WTC11 (cell line): ENCODE data around the gene TNS3. TPM values are rescaled to one million over a fixed set of nuclear protein-coding genes. Genes with fewer than 3 reads are reported as not detected.

Source experiments
- ATAC-seq: fragments of 200-7000 bp; cut with Tn5 transposase; 2 replicates; pipeline ENCODE4 v1.10.0; 2021; ENCODE audit warnings: mild to moderate bottlenecking, moderate library complexity
- CTCF ChIA-PET: fragments of 300-600 bp; sonication (Branson Sonifier 250); formaldehyde crosslinking; loops from one replicate; lab custom pipeline; 2021; ENCODE audit warnings: antibody characterized with exemption; lab: Charles Lee
- POLR2A ChIA-PET: fragments of 350-600 bp; sonication (Branson Sonifier 250); formaldehyde crosslinking; loops from one replicate; lab custom pipeline; 2021; ENCODE audit warnings: antibody characterized with exemption; lab: Charles Lee
- DNase-seq: peaks from one replicate; pipeline ENCODE4 v3.0.0; 2021; ENCODE audit warnings: low spot score
- H3K27ac Mint-ChIP-seq: 2 replicates; pipeline ENCODE4 v1.8.0; 2021; ENCODE audit warnings: mixed read lengths
- H3K27me3 Mint-ChIP-seq: 2 replicates; pipeline ENCODE4 v1.8.0; 2021; ENCODE audit warnings: low read depth, mild to moderate bottlenecking, moderate library complexity, mixed read lengths
- H3K36me3 Mint-ChIP-seq: 2 replicates; pipeline ENCODE4 v1.8.0; 2021; ENCODE audit warnings: mixed read lengths
- H3K4me1 Mint-ChIP-seq: 2 replicates; pipeline ENCODE4 v1.8.0; 2022; ENCODE audit warnings: mixed read lengths
- H3K4me3 Mint-ChIP-seq: 2 replicates; pipeline ENCODE4 v1.8.0; 2021; ENCODE audit warnings: mild to moderate bottlenecking, moderate library complexity, mixed read lengths
- H3K9me3 Mint-ChIP-seq: 2 replicates; pipeline ENCODE4 v1.8.0; 2021; ENCODE audit warnings: mixed read lengths
- ATF6 ChIP-seq: sonication (generic); formaldehyde crosslinking; IDR thresholded peaks from 2 replicates; pipeline ENCODE4 v1.8.1; 2023; ENCODE audit warnings: mild to moderate bottlenecking, missing genetic modification reagents
- CBFB ChIP-seq: sonication (generic); formaldehyde crosslinking; IDR thresholded peaks from 2 replicates; pipeline ENCODE4 v1.8.1; 2022; ENCODE audit warnings: mild to moderate bottlenecking, low read depth, missing genetic modification reagents
- E2F1 ChIP-seq: sonication (generic); formaldehyde crosslinking; IDR thresholded peaks from 2 replicates; pipeline ENCODE4 v1.8.0; 2022; ENCODE audit warnings: mild to moderate bottlenecking, missing genetic modification reagents
- ELF4 ChIP-seq: sonication (generic); formaldehyde crosslinking; IDR thresholded peaks from 2 replicates; pipeline ENCODE4 v1.8.1; 2022; ENCODE audit warnings: low read depth, mild to moderate bottlenecking, moderate library complexity, missing genetic modification reagents
- FOXJ3 ChIP-seq: sonication (generic); formaldehyde crosslinking; IDR thresholded peaks from 2 replicates; pipeline ENCODE4 v1.9.0; 2021; ENCODE audit warnings: missing genetic modification reagents, mild to moderate bottlenecking, borderline replicate concordance
- FOXP1 ChIP-seq: sonication (generic); formaldehyde crosslinking; IDR thresholded peaks from 2 replicates; pipeline ENCODE4 v1.8.0; 2022; ENCODE audit warnings: missing genetic modification reagents, mild to moderate bottlenecking, moderate library complexity, borderline replicate concordance
- HMGA2 ChIP-seq: fragments of 250-450 bp; sonication (Bioruptor Pico); IDR thresholded peaks from 2 replicates; pipeline ENCODE4 v1.4.0; 2021; ENCODE audit warnings: mild to moderate bottlenecking, moderate library complexity
- IRF1 ChIP-seq: sonication (generic); formaldehyde crosslinking; IDR thresholded peaks from 2 replicates; pipeline ENCODE4 v1.8.0; 2023; ENCODE audit warnings: missing genetic modification reagents
- JAZF1 ChIP-seq: fragments of 250-450 bp; sonication (Bioruptor Pico); IDR thresholded peaks from 2 replicates; pipeline ENCODE4 v1.9.0; 2021; ENCODE audit warnings: moderate library complexity, mild to moderate bottlenecking, inconsistent platforms
- KAT7 ChIP-seq: sonication (generic); formaldehyde crosslinking; IDR thresholded peaks from 2 replicates; pipeline ENCODE4 v1.8.1; 2023; ENCODE audit warnings: missing genetic modification reagents, mild to moderate bottlenecking, borderline replicate concordance
- MLX ChIP-seq: sonication (generic); formaldehyde crosslinking; IDR thresholded peaks from 2 replicates; pipeline ENCODE4 v1.8.1; 2023; ENCODE audit warnings: mild to moderate bottlenecking, missing genetic modification reagents, moderate library complexity
- MYBL2 ChIP-seq: sonication (generic); formaldehyde crosslinking; IDR thresholded peaks from 2 replicates; pipeline ENCODE4 v1.8.1; 2023; ENCODE audit warnings: mild to moderate bottlenecking, moderate library complexity, missing genetic modification reagents
- NR1H2 ChIP-seq: sonication (generic); formaldehyde crosslinking; IDR thresholded peaks from 2 replicates; pipeline ENCODE4 v1.9.0; 2021; ENCODE audit warnings: mild to moderate bottlenecking, moderate library complexity, missing genetic modification reagents
- ZBTB21 ChIP-seq: sonication (generic); formaldehyde crosslinking; IDR thresholded peaks from 2 replicates; pipeline ENCODE4 v1.8.1; 2023; ENCODE audit warnings: mild to moderate bottlenecking, missing genetic modification reagents, borderline replicate concordance
- total RNA-seq: library from RNA; stranded (reverse); gene quantifications from 3 replicates; pipeline ENCODE4 v1.2.3, GENCODE V29; 2021
- TF ChIP-seq, protein P1 (sequence below): sonication (generic); formaldehyde crosslinking; IDR thresholded peaks from 2 replicates; pipeline ENCODE4 v1.8.0; 2022; ENCODE audit warnings: missing genetic modification reagents
- TF ChIP-seq, protein P2 (sequence below): sonication (generic); formaldehyde crosslinking; IDR thresholded peaks from 2 replicates; pipeline ENCODE4 v1.8.0; 2022; ENCODE audit warnings: mild to moderate bottlenecking, missing genetic modification reagents
- TF ChIP-seq, protein P3 (sequence below): fragments of 250-450 bp; sonication (Bioruptor Pico); IDR thresholded peaks from 2 replicates; pipeline ENCODE4 v1.9.0; 2021; ENCODE audit warnings: mild to moderate bottlenecking

Gene TNS3
- total RNA-seq, 1 experiment from 2014 or later, result 37.7 TPM

DNA sequence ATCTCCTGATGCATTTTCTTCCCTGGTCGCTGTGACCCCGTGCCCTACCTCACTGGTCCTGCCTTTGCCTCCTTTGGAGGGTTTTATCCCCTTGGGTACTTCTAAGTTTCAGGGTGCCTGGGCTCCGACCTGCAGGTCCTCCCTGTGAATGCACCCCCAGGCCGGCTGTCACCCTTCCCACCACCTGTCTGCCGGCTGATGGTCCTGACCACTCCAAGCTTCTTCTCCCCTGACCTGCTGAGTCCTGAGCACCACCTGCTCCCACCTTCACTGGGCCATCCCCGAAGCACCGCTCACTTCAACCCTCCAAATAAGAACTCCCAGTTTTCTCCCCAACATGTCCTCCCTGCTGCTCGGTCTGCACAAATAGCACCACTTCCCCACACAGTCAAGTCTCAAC lies 33.4 kb downstream of the TNS3 start:
- no peak overlapping the region for H3K4me3 Mint-ChIP-seq

GRCh38 chr7:47546733-47547494 lies 35.0 kb downstream of the TNS3 start:
- no peak overlapping the region for H3K27ac Mint-ChIP-seq
- no peak overlapping the region for H3K4me3 Mint-ChIP-seq
- no peaks in the 10 kb centered on the region for H3K36me3 Mint-ChIP-seq
- DNase-seq (no peak), ATAC-seq (no peak)
- ChIA-PET POLR2A (no interaction called here), CTCF (interaction anchor here (1.5 kb wide), 1 partner anchor 111 kb away, joined by 4 read pairs; no protein-coding TSS in a partner anchor)
- peaks cover 37% of the 10 kb centered on the region for H3K4me1 Mint-ChIP-seq
- no peaks in the 10 kb centered on the region for H3K9me3 Mint-ChIP-seq
- H3K27me3 Mint-ChIP-seq, result no peaks in the 10 kb centered on the region
- TF ChIP-seq KAT7 (CRISPR knock-in tag), result no peak
- no peak for TF ChIP-seq JAZF1 (CRISPR knock-in tag)
- TF ChIP-seq, protein P1, sequence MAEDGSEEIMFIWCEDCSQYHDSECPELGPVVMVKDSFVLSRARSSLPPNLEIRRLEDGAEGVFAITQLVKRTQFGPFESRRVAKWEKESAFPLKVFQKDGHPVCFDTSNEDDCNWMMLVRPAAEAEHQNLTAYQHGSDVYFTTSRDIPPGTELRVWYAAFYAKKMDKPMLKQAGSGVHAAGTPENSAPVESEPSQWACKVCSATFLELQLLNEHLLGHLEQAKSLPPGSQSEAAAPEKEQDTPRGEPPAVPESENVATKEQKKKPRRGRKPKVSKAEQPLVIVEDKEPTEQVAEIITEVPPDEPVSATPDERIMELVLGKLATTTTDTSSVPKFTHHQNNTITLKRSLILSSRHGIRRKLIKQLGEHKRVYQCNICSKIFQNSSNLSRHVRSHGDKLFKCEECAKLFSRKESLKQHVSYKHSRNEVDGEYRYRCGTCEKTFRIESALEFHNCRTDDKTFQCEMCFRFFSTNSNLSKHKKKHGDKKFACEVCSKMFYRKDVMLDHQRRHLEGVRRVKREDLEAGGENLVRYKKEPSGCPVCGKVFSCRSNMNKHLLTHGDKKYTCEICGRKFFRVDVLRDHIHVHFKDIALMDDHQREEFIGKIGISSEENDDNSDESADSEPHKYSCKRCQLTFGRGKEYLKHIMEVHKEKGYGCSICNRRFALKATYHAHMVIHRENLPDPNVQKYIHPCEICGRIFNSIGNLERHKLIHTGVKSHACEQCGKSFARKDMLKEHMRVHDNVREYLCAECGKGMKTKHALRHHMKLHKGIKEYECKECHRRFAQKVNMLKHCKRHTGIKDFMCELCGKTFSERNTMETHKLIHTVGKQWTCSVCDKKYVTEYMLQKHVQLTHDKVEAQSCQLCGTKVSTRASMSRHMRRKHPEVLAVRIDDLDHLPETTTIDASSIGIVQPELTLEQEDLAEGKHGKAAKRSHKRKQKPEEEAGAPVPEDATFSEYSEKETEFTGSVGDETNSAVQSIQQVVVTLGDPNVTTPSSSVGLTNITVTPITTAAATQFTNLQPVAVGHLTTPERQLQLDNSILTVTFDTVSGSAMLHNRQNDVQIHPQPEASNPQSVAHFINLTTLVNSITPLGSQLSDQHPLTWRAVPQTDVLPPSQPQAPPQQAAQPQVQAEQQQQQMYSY, result no peak
- no peak for TF ChIP-seq FOXJ3 (CRISPR knock-in tag)
- no peak for TF ChIP-seq FOXP1
- TF ChIP-seq, protein P2, sequence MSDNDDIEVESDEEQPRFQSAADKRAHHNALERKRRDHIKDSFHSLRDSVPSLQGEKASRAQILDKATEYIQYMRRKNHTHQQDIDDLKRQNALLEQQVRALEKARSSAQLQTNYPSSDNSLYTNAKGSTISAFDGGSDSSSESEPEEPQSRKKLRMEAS (CRISPR knock-in tag), result no peak
- no peak for TF ChIP-seq CBFB (CRISPR knock-in tag)
- TF ChIP-seq ZBTB21 (CRISPR knock-in tag), result no peak
- TF ChIP-seq ELF4, result no peak

More for the DNA sequence above, 33.4 kb downstream of the TNS3 start:
- Mint-ChIP-seq H3K36me3 (peaks cover 4% of the 10 kb centered on the region), H3K9me3 (peaks cover 6% of the 10 kb centered on the region), H3K27me3 (no peaks in the 10 kb centered on the region), H3K27ac (peak overlapping the region; percentile 34), H3K4me1 (peaks cover 46% of the 10 kb centered on the region)
- ATAC-seq, result no peak
- POLR2A ChIA-PET, result no interaction called here
- CTCF ChIA-PET, result no interaction called here
- DNase-seq, result no peak
- TF ChIP-seq HMGA2 (CRISPR knock-in tag) (no peak), FOXJ3 (CRISPR knock-in tag) (no peak), NR1H2 (no peak), ATF6 (CRISPR knock-in tag) (no peak), E2F1 (CRISPR knock-in tag) (no peak), MYBL2 (CRISPR knock-in tag) (no peak), IRF1 (no peak), MLX (no peak), ELF4 (no peak)
- TF ChIP-seq, protein P3, sequence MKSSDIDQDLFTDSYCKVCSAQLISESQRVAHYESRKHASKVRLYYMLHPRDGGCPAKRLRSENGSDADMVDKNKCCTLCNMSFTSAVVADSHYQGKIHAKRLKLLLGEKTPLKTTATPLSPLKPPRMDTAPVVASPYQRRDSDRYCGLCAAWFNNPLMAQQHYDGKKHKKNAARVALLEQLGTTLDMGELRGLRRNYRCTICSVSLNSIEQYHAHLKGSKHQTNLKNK (CRISPR knock-in tag), result no peak
- TF ChIP-seq, protein P2 (CRISPR knock-in tag), result no peak
